Measurements from ENCODE around the gene WDR83.
A peak's percentile ranks its signal among the peaks of the same experiment; 100 is the strongest.
"Not testable (repeated sequence)": the region's sequence is repeated elsewhere in the genome, so short reads cannot be mapped to it uniquely, and the experiment has no call there.

WDR83 gene

GRCh38 chr19:12687496-12688196, 21.0 kb downstream of the WDR83 start, which contains the start of gene GNG14:
Gene GNG14 (plus strand): TSS chr19:12687998. CDS start chr19:12688049, 51 bp downstream.
- no peak for DNase-seq (ENCODE audit: low read depth)

DNA sequence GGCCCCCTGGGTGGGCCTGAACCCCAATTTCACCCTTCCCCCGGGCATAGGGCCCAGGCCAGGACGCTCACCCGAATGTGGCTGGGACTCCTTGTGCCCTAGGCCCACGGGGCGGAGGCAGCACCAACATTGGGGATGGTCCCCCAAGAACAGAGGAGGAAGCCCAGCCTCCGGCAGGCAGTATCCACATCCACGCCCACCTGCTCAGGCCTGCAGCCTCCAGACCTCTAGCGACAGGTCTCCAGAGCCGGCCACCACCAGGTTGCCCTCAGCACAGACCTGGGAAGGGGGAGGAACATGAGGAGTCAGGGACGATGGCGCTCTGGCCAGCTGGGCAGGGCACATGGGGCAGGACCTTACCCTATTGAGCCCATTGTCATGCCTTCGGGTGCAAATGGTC, 22.4 kb downstream of the WDR83 start:
- no peak for DNase-seq (ENCODE audit: low read depth)

DNA sequence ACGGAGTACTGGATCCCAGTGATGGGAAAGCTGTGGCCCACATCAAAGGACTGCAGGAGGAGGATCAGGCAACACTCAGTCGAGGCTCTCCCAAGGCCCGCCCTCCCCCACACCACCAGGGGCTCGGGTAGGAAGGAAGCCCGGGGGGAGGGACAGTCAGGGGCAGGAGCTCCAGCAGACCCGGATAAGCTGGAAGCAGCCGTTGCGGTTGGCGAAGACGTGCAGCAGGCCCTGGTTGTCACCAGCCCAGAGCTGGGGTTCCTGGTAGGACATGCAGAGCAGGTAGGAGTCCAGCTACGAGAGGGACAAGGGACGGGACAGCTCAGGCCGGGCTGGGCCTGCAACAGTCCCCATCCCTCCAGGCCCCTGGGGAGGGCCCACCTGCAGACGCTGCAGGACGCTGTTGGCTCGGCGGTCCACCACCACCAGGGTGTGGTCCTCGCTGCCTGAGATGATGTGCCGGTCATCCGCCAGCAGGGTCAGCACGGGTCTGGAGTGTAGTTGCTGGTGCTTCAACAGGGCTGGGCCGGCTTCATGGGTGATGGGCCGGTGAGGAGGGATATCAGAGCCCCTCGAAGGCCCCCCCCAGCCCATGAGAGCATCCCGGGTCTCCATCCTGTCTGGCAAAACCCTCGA, 23.1 kb downstream of the WDR83 start:
- no peak for DNase-seq (ENCODE audit: low read depth)

GRCh38 chr19:12692960-12693359, 26.4 kb downstream of the WDR83 start:
- DNase-seq (ENCODE audit: low read depth): no peak

GRCh38 chr19:12694641-12695040, 28.0 kb downstream of the WDR83 start:
- DNase-seq (ENCODE audit: low read depth): no peak

- DNase-seq (ENCODE audit: low read depth): no peak
Measured at GRCh38 chr19:12695096-12695495, 28.5 kb downstream of the WDR83 start.

DNA sequence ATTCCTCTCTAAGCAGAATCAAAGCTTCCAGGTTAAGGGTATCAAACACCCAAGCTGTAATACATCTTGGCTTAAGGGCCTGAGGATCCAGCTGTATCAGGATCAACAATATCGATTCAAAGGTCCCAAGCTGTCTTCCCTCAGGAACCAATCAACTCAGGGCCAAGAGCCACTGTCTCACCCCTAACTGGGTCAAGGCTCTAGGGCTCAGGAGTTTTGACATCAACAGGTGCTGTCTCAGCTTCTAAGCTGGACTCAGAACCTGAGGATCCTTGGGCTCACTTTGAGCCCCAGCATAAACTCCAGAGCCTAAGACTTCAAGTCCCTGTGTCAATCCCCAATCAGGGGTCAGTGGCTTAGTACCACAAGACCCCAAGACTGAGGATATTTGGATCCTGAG, 28.9 kb downstream of the WDR83 start:
- DNase-seq (ENCODE audit: low read depth): no peak

GRCh38 chr19:12695997-12696365, 29.4 kb downstream of the WDR83 start:
- no peak for DNase-seq (ENCODE audit: low read depth)

DNA sequence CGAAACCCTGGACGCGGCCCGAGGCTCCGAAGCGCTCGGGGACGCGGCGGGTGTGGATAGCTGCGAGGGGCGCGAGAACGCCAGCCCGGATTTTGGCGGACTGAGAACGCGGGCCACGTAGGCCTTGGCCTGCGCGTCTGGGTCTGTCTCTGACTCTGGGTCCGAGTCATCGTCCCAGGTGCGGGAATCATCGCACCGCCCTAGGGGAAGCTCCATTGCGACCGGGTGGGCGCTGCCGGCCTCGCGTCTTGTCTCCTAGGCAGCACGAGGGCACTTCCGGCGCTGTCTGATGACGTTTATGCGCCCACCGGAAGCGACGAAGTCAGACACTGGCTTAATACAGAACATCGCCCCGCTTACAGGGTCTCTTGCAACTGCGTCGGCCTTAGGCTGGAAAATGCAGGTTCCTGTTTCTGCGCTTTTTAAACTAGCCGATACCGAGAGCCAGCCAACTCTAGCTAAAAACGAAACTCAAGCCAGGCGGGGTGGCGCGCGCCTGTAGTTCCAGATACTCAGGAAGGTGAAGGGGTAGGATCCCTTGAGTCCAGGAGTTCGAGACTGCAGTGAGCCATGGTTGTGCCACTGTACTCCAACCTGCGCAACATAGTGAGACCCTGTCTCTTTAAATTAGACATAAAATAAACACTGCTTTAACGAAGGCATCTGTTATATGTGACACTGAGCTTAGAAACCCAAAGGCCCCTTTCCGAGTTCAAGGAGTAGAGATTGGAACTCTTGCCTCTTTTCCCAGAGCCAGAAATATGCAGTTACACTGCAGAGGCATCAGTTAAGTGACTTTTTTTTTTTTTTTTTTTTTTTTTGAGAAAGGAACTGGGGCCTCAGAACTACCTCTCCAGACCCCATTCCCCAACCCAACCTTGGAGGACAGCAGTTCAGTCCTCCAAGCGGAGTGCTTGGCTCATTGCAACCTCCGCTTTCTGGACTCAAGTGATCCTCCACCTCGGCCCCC, 30.0 kb downstream of the WDR83 start, which contains the start of gene FBXW9:
Gene FBXW9 (minus strand): TSS at position 266 of the 970 bp plus-strand sequence. CDS start 50 bp downstream, at position 216.
- DNase-seq (ENCODE audit: low read depth): peak; percentile 99

GRCh38 chr19:12697425-12697824, 30.8 kb downstream of the WDR83 start:
- not testable (repeated sequence) for DNase-seq (ENCODE audit: low read depth)

DNA sequence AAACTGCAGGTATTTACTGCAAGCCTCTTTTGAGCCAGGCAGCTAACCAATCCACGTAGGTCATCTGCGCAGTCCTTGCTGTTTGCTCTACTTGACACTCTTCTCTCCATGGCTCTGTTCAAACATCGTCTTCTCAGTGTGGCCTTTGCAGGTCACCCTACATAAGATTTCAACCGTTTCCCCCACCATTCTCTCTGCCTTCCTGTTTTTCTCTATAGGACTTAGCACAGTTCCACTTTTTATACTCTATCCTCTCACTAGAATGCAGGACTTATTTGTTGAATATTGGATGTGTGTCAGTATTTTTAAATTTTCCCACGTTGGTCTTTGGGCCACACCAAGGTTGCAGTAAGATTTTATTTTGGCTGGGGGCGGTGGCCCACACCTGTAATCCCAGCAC, 31.5 kb downstream of the WDR83 start:
- DNase-seq (ENCODE audit: low read depth): no peak

- DNase-seq (ENCODE audit: low read depth): no peak
Measured at GRCh38 chr19:12701596-12702282, 35.1 kb downstream of the WDR83 start.

GRCh38 chr19:12703046-12703445, 36.4 kb downstream of the WDR83 start:
- DNase-seq (ENCODE audit: low read depth): no peak

- no peak for DNase-seq (ENCODE audit: low read depth)
Measured at GRCh38 chr19:12705169-12705568, 38.6 kb downstream of the WDR83 start.

- no peak for DNase-seq (ENCODE audit: low read depth)
Measured at GRCh38 chr19:12705654-12706331, 39.2 kb downstream of the WDR83 start.

DNA sequence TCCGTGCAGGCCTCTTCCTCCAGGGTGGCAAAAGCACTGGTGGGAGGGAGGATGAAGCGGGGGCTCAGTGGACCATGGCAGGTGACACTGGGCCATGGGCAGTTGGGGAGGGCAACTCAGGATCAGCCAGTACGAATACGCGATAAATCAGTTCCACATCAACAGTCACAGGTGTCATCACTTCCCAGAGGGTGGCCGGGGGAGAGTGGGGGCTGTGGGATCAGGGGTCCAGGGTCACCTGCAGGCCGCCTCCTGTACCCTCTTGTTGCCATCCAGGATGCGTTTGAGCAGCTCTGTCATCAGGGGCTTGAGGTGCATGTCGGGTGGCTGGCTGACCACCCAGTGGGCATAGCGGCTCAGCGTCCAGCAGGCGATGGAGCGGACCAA, 39.7 kb downstream of the WDR83 start:
- DNase-seq (ENCODE audit: low read depth): no peak

- DNase-seq (ENCODE audit: low read depth): no peak
Measured at GRCh38 chr19:12708641-12709040, 42.0 kb downstream of the WDR83 start.

GRCh38 chr19:12711187-12711586, 44.6 kb downstream of the WDR83 start:
- no peak for DNase-seq (ENCODE audit: low read depth)

DNA sequence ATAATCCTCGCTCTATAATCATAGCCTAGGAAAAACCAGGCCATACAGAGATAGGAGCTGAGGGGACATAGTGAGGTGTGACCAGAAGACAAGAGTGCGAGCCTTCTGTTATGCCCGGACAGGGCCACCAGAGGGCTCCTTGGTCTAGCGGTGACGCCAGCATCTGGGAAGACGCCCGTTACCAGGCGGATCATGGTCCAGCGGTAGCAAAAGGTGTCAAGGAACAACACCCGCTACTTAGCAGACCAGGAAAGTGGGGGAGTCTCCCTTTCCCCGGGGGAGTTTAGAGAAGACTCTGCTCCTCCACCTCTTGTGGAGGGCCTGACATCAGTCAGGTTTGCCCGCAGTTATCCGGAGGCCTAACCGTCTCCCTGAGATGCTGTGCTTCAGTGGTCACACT, 45.5 kb downstream of the WDR83 start:
- not testable (repeated sequence) for DNase-seq (ENCODE audit: low read depth)

DNA sequence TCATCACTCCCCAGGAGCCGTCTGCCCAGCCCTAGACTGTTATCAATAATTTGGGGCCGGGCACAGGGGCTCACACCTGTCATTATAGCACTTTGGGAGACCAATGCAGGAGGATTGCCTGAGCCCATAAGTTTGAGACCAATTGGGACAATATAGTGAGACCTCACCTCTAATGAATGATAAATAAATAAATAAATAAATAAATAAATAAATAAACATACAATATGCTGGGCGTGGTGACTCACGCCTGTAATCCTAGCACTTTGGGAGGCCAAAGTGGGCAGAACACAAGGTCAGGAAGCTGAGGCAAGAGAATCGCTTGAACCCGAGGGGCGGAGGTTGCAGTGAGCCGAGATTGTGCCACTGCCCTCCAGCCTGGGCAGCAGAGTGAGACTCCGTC, 46.7 kb downstream of the WDR83 start:
- not testable (repeated sequence) for DNase-seq (ENCODE audit: low read depth)

GRCh38 chr19:12715102-12715501, 48.5 kb downstream of the WDR83 start:
- no peak for DNase-seq (ENCODE audit: low read depth)
